GM19240 (cell line): ENCODE data around the gene CHAF1B.
"Not testable (repeated sequence)": the region's sequence is repeated elsewhere in the genome, so short reads cannot be mapped to it uniquely, and the experiment has no call there.

ENCODE experiments used
- DNase-seq: peaks from one replicate; pipeline ENCODE4 v3.0.0; 2011; ENCODE audit warnings: low spot score; ENCODE audit not compliant: insufficient read length

Gene CHAF1B

DNA sequence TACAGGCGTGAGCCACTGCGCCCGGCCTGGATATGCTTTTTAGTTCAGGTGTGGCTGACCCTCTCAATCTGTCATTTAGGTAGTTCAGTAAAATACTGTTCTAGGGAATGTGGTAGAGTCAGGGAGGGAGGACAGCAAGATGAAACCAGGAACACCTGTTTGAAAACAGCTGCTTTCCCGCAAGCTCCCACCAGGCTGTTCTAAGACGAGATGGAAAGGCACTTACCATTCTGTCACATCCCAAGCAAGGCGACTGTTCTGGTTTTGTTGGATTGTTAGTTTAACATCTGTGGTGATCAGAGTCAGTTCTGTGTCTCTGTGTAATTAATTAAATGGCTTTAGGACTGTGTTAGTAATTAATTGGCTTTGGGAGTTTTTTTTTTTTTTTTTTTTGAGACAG is 2.9 kb downstream of the CHAF1B start:
- DNase-seq = no peak

DNA sequence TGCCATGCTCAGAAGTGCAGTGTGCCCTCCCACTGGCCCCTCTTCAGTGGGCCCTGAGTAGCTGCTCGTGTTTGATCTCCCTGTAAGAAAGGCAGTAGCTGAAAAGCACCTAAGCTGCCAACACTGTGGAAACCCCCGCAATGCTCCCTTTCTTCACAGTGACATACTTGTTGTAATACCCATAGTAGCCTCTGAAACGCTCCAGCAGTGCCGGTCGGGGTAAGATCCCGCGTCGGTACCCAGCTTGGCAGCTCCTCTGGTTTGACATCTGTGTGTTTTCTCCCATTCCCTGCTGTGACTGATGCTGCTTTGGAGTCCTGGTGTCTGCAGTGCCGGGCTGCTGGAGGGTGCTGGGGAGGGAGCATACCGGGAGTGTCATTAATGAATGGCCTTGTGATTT is 3.6 kb downstream of the CHAF1B start:
- no peak for DNase-seq

DNA sequence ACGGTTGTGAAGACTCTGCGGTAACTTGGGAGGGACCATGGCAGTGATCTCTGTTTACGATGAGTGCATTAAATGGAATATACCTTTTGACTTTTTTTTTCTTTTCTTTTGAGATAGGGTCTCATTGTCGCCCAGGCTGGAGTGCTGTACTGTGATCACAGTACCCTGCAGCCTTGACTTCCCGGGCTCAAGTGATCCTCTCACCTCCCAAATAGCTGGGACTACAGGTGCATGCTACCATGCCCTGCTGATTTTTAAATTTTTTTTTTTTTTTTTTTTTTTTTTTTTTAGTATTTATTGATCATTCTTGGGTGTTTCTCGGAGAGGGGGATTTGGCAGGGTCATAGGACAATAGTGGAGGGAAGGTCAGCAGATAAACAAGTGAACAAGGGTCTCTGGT is 6.5 kb downstream of the CHAF1B start:
- DNase-seq = not testable (repeated sequence)

DNA sequence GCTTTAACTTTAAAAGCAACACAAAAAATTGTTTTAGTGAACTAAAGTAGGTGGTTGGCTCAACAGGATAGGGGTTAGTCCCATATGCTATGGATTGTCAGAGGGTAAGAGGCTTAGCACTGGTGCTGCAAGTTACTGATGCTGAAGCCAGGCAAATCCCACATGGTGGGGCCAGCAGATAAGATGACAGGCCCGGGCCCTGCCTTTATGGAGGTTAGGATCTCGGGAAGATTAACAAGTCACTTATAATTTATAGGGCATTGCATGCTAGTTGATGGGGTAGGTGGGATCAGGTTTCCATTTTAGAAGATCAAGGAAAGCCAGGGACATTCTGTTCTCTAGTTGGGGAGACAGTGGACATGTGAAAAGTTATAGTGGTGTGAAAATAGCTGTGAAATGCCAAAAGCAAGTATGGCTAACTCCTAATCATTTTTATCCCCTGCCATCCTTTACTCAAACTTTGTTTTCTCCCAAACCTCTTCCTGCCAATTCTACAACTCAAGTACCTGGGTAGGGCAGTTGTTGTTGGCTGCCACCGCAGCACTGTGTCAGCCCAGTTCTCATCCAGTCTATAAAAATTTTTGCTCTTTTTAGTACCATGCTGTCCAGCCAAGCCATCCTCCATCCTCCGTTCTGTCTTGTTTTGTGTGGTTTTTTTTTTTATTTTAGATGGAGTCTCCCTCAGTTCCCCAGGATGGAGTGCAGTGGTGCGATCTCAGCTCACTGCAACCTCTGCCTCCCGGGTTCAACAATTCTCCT is 10.3 kb downstream of the CHAF1B start:
- no peak for DNase-seq

DNA sequence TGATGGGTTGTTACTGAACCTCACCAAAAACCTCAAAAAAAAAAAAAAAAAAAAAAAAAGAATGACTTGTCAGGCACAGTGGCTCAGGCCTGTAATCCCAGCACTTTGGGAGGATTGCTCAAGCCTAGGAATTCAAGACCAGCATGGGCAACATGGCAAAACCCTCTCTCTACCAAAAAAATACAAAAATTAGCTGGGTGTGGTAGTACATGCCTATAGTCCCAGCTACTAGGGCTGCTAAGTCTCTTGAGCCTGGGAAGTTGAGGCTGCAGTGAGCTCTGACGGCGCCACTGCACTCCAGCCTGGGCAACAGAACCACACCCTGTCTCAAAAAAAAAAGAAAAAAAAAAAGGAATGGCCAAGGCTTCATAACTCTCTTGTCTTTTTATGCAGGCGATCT is 11.1 kb downstream of the CHAF1B start:
- DNase-seq = no peak

DNA sequence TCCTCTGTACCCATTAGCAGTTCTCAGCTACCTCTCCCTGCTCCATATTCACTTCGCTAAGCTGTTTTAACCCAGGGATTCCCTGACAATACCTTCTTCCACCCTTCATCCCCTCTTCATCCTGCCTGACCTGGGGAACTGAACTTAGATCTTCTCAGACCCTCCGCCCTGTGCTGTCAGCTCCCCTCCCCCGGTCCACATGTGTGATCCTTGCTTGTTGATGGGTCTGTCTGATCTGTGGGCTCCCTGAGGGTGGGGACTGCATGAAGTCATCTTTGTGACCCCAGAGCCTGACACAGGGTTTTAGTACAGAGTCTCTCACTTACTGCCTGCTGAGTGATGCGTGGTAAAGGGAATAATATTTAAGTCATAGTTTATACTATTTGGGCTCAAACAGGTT is 11.8 kb downstream of the CHAF1B start:
- no peak for DNase-seq

DNA sequence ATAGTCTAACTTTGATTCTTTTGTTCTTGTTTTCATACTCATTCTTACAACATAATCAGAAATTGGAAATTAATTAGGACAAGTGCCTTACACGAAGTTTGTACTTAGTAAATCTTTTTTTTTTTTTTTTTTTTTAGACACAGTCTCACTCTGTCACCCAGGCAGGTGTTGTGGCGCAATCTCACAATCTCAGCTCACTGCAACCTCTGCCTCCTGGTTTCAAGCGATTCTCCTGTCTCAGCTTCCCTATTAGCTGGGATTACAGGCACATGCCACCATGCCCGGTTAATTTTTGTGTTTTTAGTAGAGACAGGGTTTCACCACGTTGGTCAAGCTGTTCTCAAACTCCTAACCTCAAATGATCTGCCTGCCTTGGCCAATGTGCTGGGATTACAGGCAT is 12.4 kb downstream of the CHAF1B start:
- no peak for DNase-seq

DNA sequence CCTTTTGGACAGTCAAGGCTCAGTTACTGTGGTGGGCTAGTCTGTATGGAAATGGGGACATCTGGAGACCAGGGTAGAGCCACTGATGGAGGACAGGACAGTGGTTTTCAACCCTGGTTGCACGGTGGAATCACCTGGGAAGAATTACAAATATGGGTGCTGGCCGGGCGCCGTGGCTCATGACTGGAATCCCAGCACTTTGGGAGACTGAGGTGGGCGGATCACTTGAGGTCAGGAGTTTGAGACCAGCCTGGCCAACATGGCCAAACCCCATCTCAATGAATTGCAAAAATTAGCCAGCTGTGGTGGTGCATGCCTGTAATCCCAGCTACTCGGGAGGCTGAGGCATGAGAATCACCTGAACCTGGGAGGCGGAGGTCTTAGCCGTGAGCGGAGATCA is 14.5 kb downstream of the CHAF1B start:
- not testable (repeated sequence) for DNase-seq

DNA sequence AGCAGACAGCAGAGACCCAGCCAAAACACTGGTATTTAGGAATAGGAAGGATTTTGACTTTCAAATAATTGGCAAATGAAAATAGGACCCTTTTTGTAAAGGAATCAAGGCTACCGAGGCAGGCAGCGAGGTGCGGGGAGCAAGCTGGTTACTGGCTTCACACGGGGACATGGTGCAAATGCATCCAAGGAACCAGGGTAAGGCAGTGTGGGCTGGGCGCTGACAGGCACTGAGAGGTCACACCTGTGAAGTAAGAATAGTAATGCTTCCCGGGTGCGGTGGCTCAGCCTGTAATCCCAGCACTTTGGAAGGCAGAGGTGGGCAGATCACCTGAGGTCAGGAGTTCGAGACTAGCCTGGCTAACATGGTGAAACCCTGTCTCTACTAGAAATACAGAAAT is 15.5 kb downstream of the CHAF1B start:
- no peak for DNase-seq

DNA sequence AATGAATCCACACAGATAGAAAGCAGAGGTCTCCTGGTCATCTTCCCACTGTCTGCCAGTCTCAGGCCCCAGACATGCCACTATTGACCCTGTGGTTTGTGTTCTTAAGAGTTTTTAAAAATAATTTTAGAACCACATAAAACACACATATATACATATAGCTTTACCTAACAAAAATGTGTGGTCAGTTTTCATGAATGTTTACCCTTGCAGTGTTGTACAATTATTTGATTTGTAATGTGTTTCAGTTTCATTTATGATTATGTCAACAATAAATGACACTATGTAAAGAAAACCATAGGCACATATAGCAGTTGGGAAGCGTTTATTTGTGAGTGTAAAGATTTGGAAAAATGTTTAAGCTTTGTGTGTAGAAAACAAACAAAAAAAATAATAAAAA is 17.1 kb downstream of the CHAF1B start:
- DNase-seq = no peak

DNA sequence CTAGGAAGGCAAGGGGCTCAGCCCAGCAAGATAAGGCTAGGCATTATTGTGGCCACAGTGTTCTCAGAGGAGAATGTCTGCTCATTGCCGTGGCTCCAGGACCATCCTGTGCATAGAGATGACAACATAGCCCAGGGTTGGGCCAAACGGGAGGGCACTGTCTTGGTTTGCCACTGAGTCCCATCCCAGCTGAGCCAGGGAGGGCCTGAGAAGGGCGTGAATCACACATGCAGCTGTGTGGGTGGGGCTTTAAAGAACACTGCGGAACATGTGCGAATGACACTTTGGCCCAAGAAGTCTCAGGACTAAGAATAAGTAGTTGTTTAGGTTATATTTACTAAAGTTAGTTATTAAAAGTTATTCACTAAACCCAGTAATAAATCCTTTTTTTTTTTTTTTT is 18.5 kb downstream of the CHAF1B start:
- no peak for DNase-seq

DNA sequence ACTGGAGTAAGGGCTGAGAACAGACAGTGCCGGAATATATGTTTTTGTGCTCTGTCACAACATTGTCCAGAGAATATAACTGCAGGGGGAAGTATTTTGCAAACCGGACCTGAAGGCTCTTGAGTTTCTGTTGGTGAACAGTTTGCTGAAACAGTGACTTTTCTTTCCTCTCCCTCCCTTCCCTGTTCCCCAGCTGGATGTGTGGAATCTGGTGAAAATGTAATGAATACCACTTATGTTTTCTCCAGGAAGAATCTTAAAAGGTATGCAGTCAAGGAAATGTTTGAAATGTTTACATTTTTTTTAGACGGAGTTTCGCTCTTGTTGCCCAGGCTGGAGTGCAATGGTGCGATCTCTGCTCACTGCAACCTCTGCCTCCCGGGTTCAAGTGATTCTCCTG is 23.4 kb downstream of the CHAF1B start:
- DNase-seq = no peak

DNA sequence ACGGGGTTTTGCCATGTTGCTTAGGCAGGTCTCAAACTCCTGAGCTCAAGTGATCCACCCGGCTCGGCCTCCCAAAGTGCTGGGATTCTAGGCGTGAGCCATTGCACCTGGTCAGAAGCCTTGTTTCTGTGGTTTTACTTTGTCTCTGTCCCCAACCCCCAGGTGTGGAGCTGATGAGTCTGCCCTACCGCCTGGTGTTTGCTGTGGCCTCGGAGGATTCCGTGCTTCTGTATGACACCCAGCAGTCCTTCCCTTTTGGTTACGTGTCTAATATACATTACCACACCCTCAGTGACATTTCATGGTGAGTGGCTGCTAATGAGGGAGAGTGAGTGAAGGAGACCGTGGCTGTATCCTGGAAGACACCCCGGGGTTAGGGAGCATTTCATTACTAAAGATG is 26.1 kb downstream of the CHAF1B start:
- DNase-seq = no peak

DNA sequence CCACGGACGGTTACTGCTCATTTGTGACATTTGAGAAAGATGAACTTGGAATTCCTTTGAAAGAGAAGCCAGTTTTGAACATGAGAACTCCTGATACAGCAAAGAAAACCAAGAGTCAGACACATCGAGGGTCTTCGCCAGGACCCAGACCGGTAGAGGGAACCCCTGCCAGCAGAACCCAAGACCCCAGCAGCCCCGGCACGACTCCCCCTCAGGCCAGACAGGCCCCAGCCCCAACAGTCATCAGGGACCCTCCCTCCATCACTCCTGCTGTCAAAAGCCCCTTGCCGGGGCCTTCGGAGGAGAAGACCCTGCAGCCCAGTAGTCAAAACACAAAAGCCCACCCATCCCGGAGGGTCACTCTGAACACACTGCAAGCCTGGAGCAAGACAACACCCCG is 27.7 kb downstream of the CHAF1B start:
- no peak for DNase-seq

DNA sequence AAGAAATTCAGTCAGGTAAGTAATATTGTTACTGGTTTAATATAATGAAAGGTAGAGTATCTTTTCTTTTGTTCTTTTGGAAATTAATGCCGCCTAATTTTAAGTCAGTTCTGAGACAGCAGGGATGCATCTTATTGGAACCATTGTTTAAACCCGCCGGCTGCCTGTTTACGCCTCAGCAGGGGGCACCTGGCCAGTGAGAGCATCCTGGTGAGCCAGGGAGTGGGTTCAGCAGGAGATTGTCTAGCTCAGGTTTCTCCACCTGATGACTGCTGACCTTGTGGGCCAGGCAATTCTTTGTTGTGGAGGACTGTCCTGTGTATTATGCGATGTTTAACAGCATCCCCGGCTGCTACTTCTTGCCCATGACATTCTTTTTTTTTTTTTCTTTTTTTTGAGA is 30.2 kb downstream of the CHAF1B start:
- no peak for DNase-seq

DNA sequence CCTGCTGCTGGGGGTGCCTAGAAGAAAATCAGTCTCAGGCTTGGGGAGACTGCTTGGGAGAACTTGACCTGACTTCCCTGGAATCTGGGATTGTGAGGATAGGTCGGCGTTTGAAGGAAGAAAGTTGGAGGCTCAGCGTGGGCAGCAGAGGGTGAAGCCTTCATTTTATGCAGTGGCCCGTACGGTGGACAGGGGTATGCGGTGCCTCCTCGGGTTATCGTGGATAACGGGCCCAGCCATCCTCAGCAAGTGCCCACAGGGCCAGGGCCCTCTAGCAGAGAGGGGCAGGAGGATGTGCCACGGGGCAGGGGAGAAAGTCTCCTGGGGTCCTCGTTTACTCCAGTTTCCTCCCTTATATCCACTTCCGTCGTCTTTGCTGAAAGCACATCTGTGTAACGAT is 34.0 kb downstream of the CHAF1B start:
- DNase-seq = no peak

DNA sequence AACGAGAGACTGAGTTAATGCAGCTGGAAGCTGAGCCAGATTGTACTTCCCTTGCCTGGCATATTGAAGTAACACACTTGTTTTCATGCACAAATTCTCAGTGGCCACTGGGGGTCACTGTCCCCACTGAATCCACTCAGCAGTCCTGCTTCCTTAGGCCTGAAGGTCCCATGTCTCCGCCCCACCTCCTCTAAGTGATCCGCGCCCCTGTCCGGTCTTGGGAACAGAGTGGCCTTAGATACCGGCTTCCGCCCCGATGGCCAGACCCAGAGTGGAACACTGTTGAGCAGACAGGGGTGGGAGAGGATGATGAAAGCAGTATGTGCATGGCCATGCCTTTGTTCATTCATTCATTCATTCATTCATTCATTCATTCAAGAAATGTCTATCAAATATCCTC is 34.8 kb downstream of the CHAF1B start:
- DNase-seq = peak; percentile 71

DNA sequence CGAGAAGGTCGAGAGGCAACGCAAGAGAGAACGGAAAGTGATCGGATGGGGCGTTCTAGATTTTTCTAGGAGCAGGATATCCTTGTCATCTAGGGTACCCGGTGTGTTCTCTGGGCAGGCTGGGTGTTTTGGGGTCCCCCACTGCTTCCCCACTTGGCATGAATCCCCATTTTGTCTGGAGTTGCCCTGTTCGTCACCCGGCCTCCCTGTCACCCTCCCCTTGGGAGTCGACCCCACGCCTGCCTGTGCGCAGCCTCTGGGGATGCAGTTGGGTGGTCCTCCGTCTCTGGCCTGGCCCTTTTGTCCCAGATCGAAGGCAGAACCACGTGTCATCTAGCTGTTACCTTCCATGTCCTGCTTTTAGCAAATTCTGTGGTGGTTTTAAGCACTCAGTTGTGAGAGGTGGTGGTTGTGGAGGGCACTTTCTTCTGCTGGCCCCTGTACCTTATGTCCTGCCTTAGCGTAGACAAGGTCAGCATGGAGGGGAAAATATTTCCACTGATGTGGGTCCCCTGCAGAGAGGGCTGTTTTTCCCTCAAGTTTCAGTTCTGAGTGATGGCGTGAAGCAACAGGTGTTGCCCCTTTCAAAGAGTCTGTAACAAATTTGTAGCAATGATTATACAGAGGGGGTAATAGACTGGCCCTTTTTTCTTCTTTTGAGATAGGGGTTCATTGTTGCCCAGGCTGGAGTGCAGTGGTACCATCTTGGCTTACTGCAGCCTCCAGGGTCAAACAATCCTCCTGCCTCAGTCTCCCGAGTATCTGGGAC is 35.6 kb downstream of the CHAF1B start:
- DNase-seq = no peak

DNA sequence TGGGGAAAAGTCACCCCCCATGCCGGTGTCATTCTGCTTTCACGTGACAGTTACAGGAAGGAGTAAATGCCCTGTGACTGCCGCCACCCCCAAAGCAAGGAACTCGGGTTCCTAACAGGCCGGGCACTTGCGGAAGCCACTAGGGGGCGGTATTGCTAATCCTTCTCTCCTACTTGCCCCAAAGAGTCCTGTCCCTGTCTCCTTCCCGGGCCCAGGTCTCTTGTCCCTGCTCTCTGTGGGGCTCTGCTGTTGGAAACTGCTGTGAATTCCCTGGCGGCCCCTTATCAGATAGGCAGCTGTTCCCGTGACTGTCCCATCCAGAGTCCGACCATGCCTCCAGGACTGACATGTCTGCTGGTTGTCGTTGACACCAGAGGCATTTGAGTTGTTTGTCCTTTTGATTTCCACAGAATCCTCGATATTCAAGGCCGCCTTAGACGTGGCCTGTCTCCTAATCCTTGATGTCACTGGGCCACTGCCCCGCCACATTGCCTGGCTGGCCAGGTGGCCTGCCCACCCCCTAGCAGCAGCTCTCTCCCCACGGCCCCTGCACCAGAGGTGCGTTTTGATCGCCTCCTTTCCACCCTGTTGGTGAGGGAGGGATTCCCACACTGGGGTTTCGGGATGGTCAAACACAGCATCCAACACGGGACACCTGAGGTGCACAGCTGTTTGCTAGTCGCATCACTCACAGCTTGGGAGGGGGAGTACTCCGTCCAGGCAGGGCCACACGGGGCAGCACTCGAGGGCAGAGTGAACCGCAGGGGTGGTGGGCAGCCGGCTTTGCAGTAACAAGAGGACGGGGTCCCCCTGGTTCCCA is 37.3 kb downstream of the CHAF1B start:
- DNase-seq = peak; percentile 26

DNA sequence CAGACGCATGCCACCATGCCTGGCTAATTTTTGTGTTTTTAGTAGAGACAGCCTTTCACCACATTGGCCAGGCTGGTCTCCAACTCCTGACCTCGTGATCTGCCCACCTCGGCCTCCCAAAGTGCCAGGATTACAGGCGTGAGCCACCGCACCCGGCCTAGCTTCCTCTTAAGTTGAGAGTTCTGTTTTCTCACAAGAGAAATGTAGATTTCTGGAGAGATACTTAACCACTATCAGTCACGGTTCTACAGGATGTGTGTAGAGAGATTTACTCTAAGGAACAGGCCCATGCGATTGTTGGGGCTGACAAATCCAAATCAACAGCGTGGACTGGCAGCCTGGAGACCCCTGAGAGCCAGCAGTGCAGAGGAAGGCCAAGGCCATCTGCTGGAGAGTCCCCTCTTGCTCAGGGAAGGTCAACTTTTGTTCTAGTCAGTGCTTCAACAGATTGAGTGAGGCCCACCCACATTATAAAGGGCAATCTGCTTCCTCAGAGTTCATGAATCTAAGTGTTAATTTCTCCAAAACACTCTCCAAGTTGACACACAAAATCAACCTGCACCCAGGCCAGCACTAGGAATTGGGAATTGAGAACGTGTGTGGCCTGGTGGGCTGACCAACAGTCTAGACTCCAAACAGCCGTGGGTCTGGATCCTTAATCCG is 38.7 kb downstream of the CHAF1B start:
- no peak for DNase-seq

DNA sequence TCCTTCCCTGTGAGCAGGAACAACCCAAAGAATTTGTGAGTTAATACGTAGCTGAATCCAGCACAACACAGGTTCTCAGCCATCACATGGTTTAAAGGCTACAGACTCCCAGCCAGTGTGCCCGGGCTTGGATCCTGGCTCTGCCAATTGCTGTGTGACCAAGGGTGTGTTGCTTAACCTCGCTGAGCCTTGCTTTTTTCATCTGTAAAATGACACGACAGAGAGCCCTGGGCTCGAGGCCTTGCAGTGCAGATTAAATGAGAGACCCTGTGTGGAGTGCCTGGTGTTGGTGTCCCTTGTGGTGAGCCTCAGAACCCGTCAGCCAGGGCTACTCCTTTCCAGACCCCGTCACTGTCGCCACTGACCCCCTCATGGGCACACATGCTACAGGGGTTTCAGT is 39.4 kb downstream of the CHAF1B start:
- DNase-seq = no peak

DNA sequence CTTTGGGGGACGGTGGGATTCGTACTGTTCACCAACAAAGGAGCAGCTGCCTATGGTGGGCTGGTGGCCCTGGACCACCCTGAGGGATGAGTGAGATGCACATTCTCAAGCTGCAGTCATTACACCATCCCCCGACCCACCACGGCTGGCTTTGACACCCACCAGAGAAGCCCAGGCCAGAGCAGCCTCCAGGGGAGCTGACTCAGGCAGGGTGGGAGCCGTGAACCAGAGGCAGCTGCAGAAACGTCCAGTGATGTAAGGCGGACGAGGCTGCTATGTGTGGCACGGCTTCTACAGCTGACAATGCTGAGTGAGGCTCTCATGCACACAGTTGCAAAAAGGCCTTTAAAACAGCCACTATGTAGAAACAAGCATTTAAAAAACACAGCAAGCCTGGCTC is 40.1 kb downstream of the CHAF1B start:
- no peak for DNase-seq
